Measurements from ENCODE around the gene GAREM1. TPM values are rescaled to one million over a fixed set of nuclear protein-coding genes. Genes with fewer than 3 reads are reported as not detected.

GAREM1 gene
- total RNA-seq, 2 experiments from 2014 or later = not detected

DNA sequence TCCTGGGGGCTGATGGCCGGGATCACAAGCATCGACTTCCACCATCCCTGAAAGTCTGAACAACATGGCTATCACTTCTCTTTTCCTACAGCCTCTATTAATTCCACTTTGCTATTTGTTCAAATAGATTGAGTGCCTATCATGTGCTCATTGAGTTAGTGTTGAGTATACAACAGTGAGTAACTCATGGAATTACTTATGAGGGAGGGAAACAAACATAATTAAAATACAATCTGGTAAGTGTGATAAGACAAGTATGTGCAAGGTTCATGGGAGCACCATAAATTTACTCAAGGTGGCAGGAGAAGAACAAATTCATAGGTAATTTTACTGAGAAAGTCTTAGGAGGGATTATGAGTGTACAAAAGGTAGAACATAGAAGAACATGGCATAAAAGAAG is 194.4 kb downstream of the GAREM1 start:
- POLR2A ChIA-PET = no interaction called here
- CTCF ChIA-PET = interaction anchor here (1.1 kb wide), 1 partner anchor 119 kb away, joined by 3 read pairs; no protein-coding TSS in a partner anchor

DNA sequence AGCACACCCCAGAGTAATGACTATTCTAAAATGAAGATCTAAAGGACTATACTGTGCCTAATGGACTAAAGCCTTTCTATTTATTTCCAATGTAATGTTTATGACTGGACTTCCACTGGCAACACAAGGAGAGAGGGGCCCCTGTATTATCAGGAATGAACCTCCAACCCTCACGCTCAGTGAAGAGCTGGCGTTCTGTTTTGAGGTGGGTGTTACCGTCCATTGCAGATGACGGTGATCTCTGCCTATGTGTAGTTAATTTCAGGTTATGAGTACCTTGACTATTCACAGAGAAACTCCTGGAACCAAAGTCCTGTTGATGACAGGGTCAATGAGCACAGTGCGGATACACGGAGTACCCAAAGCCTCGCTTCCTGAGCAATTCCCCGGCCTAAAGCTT is 195.5 kb downstream of the GAREM1 start:
- Mint-ChIP-seq H3K9me3 (ENCODE audit: insufficient read depth) (no peaks in the 10 kb centered on the region), H3K27me3 (ENCODE audit: low read depth) (peaks cover 16% of the 10 kb centered on the region), H3K4me3 (no peak overlapping the region), H3K36me3 (ENCODE audit: low read depth) (no peaks in the 10 kb centered on the region), H3K27ac (no peak overlapping the region), H3K4me1 (ENCODE audit: low read depth) (no peaks in the 10 kb centered on the region)
- POLR2A ChIA-PET = no interaction called here
- CTCF ChIA-PET = interaction anchor here (1.1 kb wide), 1 partner anchor 118 kb away, joined by 3 read pairs; no protein-coding TSS in a partner anchor
- ATAC-seq = no peak
- DNase-seq = no peak

More for the DNA sequence above, 194.4 kb downstream of the GAREM1 start:
- H3K36me3 Mint-ChIP-seq (ENCODE audit: low read depth) = no peaks in the 10 kb centered on the region
- H3K4me3 Mint-ChIP-seq = no peak overlapping the region
- peaks cover 16% of the 10 kb centered on the region for H3K27me3 Mint-ChIP-seq (ENCODE audit: low read depth)
- no peaks in the 10 kb centered on the region for H3K9me3 Mint-ChIP-seq (ENCODE audit: insufficient read depth)
- ATAC-seq (no peak), DNase-seq (no peak)
- no peaks in the 10 kb centered on the region for H3K4me1 Mint-ChIP-seq (ENCODE audit: low read depth)
- no peak overlapping the region for H3K27ac Mint-ChIP-seq

DNA sequence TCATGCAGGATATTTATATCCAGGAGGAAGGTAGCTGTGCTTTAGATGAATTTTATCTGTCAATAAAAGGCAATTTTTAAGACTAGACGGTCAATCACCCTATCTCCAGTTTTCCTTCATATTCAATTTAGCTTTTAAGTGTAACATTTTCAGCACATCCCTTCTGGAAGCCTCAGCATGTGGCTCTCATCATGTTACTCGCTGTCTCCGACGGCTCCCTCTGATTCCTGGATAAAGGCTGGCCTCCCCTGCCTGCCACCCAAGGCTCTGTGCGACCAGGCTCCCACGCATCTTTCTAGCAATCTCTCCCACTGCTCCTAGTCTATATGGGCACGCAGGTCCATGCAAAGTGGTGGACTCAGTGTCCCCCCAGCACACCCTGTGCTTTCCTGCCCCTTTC is 196.4 kb downstream of the GAREM1 start:
- H3K4me3 Mint-ChIP-seq = no peak overlapping the region
- ATAC-seq (no peak), DNase-seq (no peak)
- no peak overlapping the region for H3K27ac Mint-ChIP-seq
- H3K4me1 Mint-ChIP-seq (ENCODE audit: low read depth) = no peaks in the 10 kb centered on the region
- ChIA-PET CTCF (interaction anchor here (3.3 kb wide), 1 partner anchor 15 kb away, joined by 10 read pairs; no protein-coding TSS in a partner anchor), POLR2A (no interaction called here)
- H3K27me3 Mint-ChIP-seq (ENCODE audit: low read depth) = peaks cover 16% of the 10 kb centered on the region
- no peaks in the 10 kb centered on the region for H3K9me3 Mint-ChIP-seq (ENCODE audit: insufficient read depth)
- no peaks in the 10 kb centered on the region for H3K36me3 Mint-ChIP-seq (ENCODE audit: low read depth)

DNA sequence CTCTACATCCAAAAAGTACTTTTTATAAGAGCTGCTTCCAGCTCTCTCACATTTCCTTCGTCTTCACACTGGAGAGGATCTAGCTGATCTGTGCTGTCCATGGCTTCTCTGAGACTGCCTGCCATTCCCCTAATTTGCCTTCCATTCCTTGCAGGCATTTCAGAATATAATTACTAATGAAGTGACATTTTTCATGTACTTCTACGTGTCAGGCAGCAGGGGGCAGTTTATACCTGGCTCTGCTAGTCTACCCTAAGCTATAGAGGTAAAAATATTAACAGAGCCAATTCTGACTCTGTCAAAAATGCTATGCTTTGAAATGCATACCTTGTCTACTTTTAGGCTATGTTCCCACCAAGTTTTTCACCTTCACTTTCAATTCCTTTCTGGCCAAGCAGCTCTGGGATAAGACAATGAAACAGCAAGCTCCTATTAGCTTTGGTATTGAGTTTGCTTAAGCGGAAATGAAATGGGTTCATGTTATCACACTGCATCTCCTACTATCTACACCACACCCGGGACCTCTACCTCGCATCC is 198.9 kb downstream of the GAREM1 start:
- CTCF ChIA-PET = interaction anchor here (0.9 to 3.3 kb wide), 13 partner anchors 10 to 290 kb away, joined by 3 to 18 read pairs (median 4); partner anchors contain the start of gene GAREM1
- no peak for ATAC-seq
- peak; percentile 24 for DNase-seq
- no peaks in the 10 kb centered on the region for H3K36me3 Mint-ChIP-seq (ENCODE audit: low read depth)
- no peaks in the 10 kb centered on the region for H3K4me1 Mint-ChIP-seq (ENCODE audit: low read depth)
- H3K27me3 Mint-ChIP-seq (ENCODE audit: low read depth) = peaks cover 8% of the 10 kb centered on the region
- no peak overlapping the region for H3K27ac Mint-ChIP-seq
- H3K4me3 Mint-ChIP-seq = no peak overlapping the region
- POLR2A ChIA-PET = interaction anchor here (0.6 kb wide), 1 partner anchor 542 kb away, joined by 3 read pairs; no protein-coding TSS in a partner anchor
- no peaks in the 10 kb centered on the region for H3K9me3 Mint-ChIP-seq (ENCODE audit: insufficient read depth)

DNA sequence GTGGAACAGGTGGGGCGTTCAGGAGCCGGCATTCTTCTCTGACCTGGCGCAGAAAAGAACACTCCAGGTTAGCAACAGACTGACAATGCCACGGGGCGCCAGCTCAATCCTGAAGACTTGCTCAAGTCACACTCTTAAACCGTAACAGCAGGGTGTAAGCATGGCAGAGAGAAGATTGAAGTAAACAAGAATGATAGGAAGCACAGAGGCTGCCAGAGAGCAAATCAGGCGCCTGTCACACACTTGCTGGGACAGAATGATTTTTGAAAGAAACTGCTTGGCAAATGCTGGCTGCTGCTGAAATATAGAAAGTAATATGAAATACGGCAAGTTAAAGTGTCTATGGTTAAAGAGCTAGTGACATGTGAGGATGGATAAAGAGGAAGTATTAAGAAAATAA is 200.3 kb downstream of the GAREM1 start:
- no peak overlapping the region for H3K27ac Mint-ChIP-seq
- H3K4me1 Mint-ChIP-seq (ENCODE audit: low read depth) = no peaks in the 10 kb centered on the region
- DNase-seq = no peak
- ATAC-seq = no peak
- ChIA-PET CTCF (interaction anchor here (1.1 kb wide), 1 partner anchor 9 kb away, joined by 3 read pairs; no protein-coding TSS in a partner anchor), POLR2A (no interaction called here)
- H3K27me3 Mint-ChIP-seq (ENCODE audit: low read depth) = peaks cover 3% of the 10 kb centered on the region
- no peaks in the 10 kb centered on the region for H3K9me3 Mint-ChIP-seq (ENCODE audit: insufficient read depth)
- H3K36me3 Mint-ChIP-seq (ENCODE audit: low read depth) = no peaks in the 10 kb centered on the region
- no peak overlapping the region for H3K4me3 Mint-ChIP-seq

DNA sequence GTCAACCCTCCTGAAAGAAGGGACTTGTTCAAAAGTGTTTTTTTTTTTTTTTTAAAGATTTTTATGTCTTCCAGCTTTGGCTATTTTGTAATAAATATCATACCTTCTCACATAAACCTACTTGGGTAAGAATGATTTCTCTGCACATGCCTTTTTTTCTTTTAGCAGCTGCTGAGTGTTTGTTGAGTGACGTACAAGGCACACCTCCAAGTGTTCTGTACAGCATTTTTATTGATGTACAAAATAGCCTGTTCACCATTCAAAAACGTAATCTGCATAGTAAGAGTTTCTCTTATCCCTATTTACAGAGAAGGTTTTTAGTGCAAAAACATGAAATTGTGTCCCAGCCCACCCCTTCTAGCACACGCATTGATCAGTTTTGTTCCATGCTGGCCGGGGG is 203.2 kb downstream of the GAREM1 start:
- ChIA-PET CTCF (no interaction called here), POLR2A (no interaction called here)
- H3K27me3 Mint-ChIP-seq (ENCODE audit: low read depth) = peaks cover 3% of the 10 kb centered on the region
- DNase-seq (no peak), ATAC-seq (no peak)
- no peaks in the 10 kb centered on the region for H3K36me3 Mint-ChIP-seq (ENCODE audit: low read depth)
- no peak overlapping the region for H3K4me3 Mint-ChIP-seq
- no peak overlapping the region for H3K27ac Mint-ChIP-seq
- no peaks in the 10 kb centered on the region for H3K4me1 Mint-ChIP-seq (ENCODE audit: low read depth)
- H3K9me3 Mint-ChIP-seq (ENCODE audit: insufficient read depth) = no peaks in the 10 kb centered on the region

DNA sequence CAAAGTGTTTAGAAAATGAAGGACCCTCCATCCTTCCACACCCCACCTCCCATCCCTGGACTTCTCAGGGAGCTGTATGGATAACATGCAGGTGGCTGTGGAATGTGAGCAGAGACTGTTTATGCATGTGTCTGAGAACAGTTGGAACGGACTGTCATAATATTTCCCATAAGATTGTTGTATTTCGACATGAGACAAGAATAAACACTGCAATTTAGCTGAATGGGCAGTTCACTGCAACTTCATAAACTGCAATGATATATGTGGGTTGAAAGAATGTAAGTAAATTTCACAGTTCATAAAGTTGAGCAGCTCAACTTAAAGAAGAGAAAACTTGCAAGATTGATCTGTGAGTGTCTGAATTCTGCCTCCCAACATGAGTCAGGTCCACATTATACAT is 206.3 kb downstream of the GAREM1 start:
- Mint-ChIP-seq H3K4me3 (no peak overlapping the region), H3K27me3 (ENCODE audit: low read depth) (peaks cover 10% of the 10 kb centered on the region), H3K27ac (no peak overlapping the region), H3K9me3 (ENCODE audit: insufficient read depth) (no peaks in the 10 kb centered on the region), H3K36me3 (ENCODE audit: low read depth) (no peaks in the 10 kb centered on the region), H3K4me1 (ENCODE audit: low read depth) (no peaks in the 10 kb centered on the region)
- no peak for ATAC-seq
- CTCF ChIA-PET = interaction anchor here (0.9 to 1.4 kb wide), 2 partner anchors 9 to 288 kb away, joined by 3 read pairs; no protein-coding TSS in a partner anchor
- DNase-seq = no peak
- POLR2A ChIA-PET = no interaction called here

DNA sequence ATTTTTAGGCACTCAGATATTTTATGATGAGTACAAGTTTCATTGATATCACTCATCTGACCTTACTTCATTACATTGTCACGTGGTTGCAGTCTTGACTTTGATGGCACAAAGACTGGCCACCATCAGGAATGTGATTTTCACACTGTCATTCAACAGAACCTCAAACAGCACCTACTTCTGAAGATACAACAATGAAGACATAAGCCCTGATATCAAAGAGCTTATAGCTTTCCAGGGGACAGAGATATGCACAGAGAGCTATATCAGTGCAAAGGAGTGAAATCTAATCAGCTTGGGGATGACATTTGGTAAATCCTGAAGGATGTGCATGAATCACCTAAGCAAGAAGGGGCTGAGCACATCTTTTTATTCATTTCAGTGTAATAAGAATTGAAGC is 208.6 kb downstream of the GAREM1 start:
- DNase-seq (no peak), ATAC-seq (no peak)
- Mint-ChIP-seq H3K36me3 (ENCODE audit: low read depth) (no peaks in the 10 kb centered on the region), H3K4me3 (no peak overlapping the region), H3K27me3 (ENCODE audit: low read depth) (peaks cover 10% of the 10 kb centered on the region), H3K9me3 (ENCODE audit: insufficient read depth) (no peaks in the 10 kb centered on the region), H3K27ac (no peak overlapping the region), H3K4me1 (ENCODE audit: low read depth) (no peaks in the 10 kb centered on the region)
- POLR2A ChIA-PET = no interaction called here
- CTCF ChIA-PET = no interaction called here

DNA sequence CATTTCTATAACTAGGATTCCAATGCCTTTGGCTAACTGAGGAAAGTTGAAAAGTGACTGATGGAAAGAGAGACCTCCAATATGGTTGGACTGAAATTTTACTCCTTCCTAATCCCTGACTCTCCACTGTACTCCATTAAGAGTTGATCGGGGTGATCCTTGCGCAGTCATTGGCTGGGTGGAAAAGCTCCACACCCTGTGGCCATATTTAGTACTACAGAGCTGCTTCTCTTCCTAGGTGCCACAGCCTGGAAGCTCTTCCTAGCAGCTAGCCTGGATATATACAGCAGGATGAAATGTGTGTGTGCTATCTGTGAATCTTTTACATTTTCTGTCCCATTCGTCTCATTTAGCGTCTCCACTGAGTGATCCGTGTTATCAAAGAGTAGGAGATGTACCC is 209.7 kb downstream of the GAREM1 start:
- ATAC-seq (no peak), DNase-seq (no peak)
- Mint-ChIP-seq H3K27ac (no peak overlapping the region), H3K9me3 (ENCODE audit: insufficient read depth) (no peaks in the 10 kb centered on the region), H3K4me3 (no peak overlapping the region), H3K36me3 (ENCODE audit: low read depth) (no peaks in the 10 kb centered on the region), H3K27me3 (ENCODE audit: low read depth) (peaks cover 14% of the 10 kb centered on the region), H3K4me1 (ENCODE audit: low read depth) (no peaks in the 10 kb centered on the region)
- ChIA-PET CTCF (no interaction called here), POLR2A (no interaction called here)

DNA sequence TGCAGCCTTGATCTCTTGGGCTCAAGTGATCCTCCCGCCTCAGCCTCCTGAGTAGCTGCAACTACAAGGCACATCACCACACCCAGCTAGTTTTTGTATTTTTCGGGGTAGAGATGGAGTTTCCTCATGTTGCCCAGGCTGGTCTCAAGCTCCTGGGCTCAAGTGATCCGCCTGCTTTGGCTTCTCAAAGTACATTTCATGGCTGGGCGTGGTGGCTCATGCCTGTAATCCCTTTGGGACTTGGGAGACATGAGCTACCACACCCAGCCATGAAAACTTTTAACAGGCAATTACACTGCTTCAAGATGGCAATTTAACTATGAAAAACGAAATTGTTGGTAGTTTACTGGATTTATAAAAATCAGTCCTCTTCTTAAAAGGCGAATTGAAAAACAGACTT is 211.1 kb downstream of the GAREM1 start:
- ChIA-PET CTCF (no interaction called here), POLR2A (no interaction called here)
- Mint-ChIP-seq H3K9me3 (ENCODE audit: insufficient read depth) (no peaks in the 10 kb centered on the region), H3K27me3 (ENCODE audit: low read depth) (peaks cover 11% of the 10 kb centered on the region), H3K36me3 (ENCODE audit: low read depth) (no peaks in the 10 kb centered on the region), H3K27ac (no peak overlapping the region), H3K4me1 (ENCODE audit: low read depth) (no peaks in the 10 kb centered on the region), H3K4me3 (no peak overlapping the region)
- no peak for DNase-seq
- no peak for ATAC-seq

DNA sequence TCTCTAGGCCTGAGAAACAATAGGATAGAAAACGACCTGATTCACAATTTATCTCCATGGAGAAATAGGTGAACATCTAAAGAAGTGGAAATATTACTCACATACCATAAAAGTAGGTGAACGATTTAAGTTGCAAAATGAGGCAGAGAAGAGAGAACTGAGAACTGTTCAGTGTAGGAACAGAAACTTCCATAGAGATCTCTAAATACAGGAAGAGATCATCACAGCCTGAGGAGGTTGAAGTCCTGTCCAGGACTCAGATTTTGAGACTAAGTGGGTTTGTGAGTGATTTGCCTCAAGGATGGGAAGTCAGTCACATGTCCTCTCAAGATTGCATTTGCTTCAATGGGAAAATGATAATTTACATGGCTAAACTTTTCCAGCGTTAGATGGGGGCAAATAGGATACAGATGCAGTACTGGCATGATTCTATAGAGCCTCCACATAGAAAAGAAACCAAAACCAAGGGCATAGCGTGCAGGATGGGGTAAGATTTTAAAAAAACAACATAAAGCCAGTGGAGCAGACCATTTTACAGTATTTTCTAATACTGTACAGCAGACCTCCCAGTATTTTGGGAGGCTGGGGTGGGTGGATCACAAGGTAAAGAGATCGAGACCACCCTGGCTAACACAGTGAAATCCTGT is 212.0 kb downstream of the GAREM1 start:
- DNase-seq (no peak), ATAC-seq (no peak)
- Mint-ChIP-seq H3K27ac (no peak overlapping the region), H3K27me3 (ENCODE audit: low read depth) (peaks cover 11% of the 10 kb centered on the region), H3K4me1 (ENCODE audit: low read depth) (no peaks in the 10 kb centered on the region), H3K36me3 (ENCODE audit: low read depth) (no peaks in the 10 kb centered on the region), H3K9me3 (ENCODE audit: insufficient read depth) (no peaks in the 10 kb centered on the region), H3K4me3 (no peak overlapping the region)
- ChIA-PET POLR2A (no interaction called here), CTCF (no interaction called here)

DNA sequence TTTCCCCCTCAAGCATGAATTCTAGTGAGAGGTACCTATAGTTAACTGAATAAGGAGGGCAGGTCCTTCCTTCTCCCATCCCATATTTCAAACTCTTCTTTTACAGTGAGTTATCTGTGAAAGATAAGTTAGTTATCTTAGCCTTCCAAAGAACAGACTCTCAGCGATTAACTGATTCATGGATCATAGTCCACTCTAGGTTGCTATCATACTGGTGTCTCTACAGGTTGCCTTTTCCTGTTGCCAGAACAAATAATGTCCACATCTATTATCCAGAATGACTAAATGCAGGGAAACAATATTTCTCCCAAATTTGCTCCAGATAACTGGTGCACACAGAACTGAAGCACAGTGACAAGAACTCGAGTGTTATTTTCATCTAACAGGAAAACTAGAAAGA is 212.5 kb downstream of the GAREM1 start:
- Mint-ChIP-seq H3K27ac (no peak overlapping the region), H3K9me3 (ENCODE audit: insufficient read depth) (no peaks in the 10 kb centered on the region), H3K36me3 (ENCODE audit: low read depth) (no peaks in the 10 kb centered on the region), H3K4me3 (no peak overlapping the region), H3K27me3 (ENCODE audit: low read depth) (peaks cover 11% of the 10 kb centered on the region), H3K4me1 (ENCODE audit: low read depth) (no peaks in the 10 kb centered on the region)
- CTCF ChIA-PET = interaction anchor here (1.4 kb wide), 1 partner anchor 14 kb away, joined by 4 read pairs; no protein-coding TSS in a partner anchor
- ATAC-seq (no peak), DNase-seq (no peak)
- POLR2A ChIA-PET = no interaction called here
